ENCODE results near the gene MINDY4.

DNA sequence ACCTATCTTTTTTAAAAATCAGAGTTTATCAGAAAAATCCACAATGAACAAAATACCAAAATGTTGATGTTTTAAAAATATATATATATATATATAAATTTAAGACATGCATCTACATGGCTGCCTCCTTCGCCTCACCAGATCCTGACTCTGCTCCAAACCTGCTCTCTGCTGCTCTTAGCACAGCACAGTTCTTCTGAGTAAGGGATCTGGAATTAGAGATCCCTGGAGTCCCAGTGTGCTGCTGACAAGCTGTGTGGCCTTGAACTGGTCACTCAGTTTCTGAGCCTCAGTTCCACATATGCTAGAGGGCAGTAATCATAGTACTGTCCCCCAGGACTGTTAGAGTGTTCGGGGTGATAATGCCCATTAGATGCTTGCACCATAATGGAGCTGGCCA lies 87.4 kb downstream of the MINDY4 start:
- no peak for TF ChIP-seq SUZ12 (IDR thresholded peaks at IDR 0.05; ENCODE audit: low read length)
- TF ChIP-seq, protein P1, sequence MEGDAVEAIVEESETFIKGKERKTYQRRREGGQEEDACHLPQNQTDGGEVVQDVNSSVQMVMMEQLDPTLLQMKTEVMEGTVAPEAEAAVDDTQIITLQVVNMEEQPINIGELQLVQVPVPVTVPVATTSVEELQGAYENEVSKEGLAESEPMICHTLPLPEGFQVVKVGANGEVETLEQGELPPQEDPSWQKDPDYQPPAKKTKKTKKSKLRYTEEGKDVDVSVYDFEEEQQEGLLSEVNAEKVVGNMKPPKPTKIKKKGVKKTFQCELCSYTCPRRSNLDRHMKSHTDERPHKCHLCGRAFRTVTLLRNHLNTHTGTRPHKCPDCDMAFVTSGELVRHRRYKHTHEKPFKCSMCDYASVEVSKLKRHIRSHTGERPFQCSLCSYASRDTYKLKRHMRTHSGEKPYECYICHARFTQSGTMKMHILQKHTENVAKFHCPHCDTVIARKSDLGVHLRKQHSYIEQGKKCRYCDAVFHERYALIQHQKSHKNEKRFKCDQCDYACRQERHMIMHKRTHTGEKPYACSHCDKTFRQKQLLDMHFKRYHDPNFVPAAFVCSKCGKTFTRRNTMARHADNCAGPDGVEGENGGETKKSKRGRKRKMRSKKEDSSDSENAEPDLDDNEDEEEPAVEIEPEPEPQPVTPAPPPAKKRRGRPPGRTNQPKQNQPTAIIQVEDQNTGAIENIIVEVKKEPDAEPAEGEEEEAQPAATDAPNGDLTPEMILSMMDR (IDR thresholded peaks at IDR 0.05; ENCODE audit: control extremely low read depth in 1 of 3, insufficient read depth in 1 of 3, low read depth in 1 of 3, low read length in 3 of 3), result no peak
- TF ChIP-seq EZH2 (IDR thresholded peaks at IDR 0.05; ENCODE audit: low read depth, low read length, severe bottlenecking), result no peak
- no peak for TF ChIP-seq POLR2AphosphoS5 (IDR thresholded peaks at IDR 0.05; ENCODE audit: low read depth, low read length)
- no peak for TF ChIP-seq CEBPB (IDR thresholded peaks at IDR 0.05; ENCODE audit: low read depth, low read length)

Data from H1 (cell line).